OCI-LY1 (cell line): ENCODE measurements around the gene MAP3K7.

Experiments
- H2AFZ ChIP-seq: fragments of 200-600 bp; sonication (generic), shearing (Covaris generic); 2 replicates; pipeline ENCODE4 v1.6.0; 2014; ENCODE audit warnings: antibody characterized with exemption, mild to moderate bottlenecking, low read length
- H3F3A ChIP-seq: fragments of 200-600 bp; sonication (generic), shearing (Covaris generic); 2 replicates; pipeline ENCODE4 v1.6.0; 2014; ENCODE audit warnings: mild to moderate bottlenecking, antibody characterized with exemption, low read length, moderate library complexity; ENCODE audit not compliant: insufficient read depth
- H3K27ac ChIP-seq: fragments of 200-600 bp; sonication (generic); 2 replicates; pipeline ENCODE4 v1.5.1; 2014; ENCODE audit warnings: low read length, mixed run types, mild to moderate bottlenecking, low read depth; ENCODE audit not compliant: poor library complexity, severe bottlenecking
- H3K27me3 ChIP-seq: fragments of 200-600 bp; sonication (generic); 2 replicates; pipeline ENCODE4 v1.6.0; 2014; ENCODE audit warnings: antibody characterized with exemption, mild to moderate bottlenecking, low read length, moderate library complexity; ENCODE audit not compliant: insufficient read depth
- H3K36me3 ChIP-seq: fragments of 200-600 bp; sonication (generic); 2 replicates; pipeline ENCODE4 v1.6.1; 2014; ENCODE audit warnings: mild to moderate bottlenecking, antibody characterized with exemption, low read length, moderate library complexity, mixed read lengths; ENCODE audit not compliant: insufficient read depth
- H3K4me1 ChIP-seq: fragments of 200-600 bp; sonication (generic); 2 replicates; pipeline ENCODE4 v1.5.1; 2014; ENCODE audit warnings: mild to moderate bottlenecking, low read length, moderate library complexity; ENCODE audit not compliant: insufficient read depth, severe bottlenecking
- H3K4me2 ChIP-seq: fragments of 200-600 bp; sonication (generic), shearing (Covaris generic); 2 replicates; pipeline ENCODE4 v1.6.1; 2014; ENCODE audit warnings: low read length
- H3K4me3 ChIP-seq: fragments of 200-600 bp; sonication (generic); 2 replicates; pipeline ENCODE4 v1.5.1; 2014; ENCODE audit warnings: low read length, low read depth, mild to moderate bottlenecking, mixed read lengths; ENCODE audit not compliant: poor library complexity, severe bottlenecking
- H3K79me2 ChIP-seq: fragments of 200-600 bp; shearing (Covaris generic); 2 replicates; pipeline ENCODE4 v1.6.1; 2016; ENCODE audit warnings: mixed run types, low read length, mixed read lengths; ENCODE audit not compliant: insufficient read depth
- H3K9ac ChIP-seq: fragments of 200-600 bp; sonication (generic), shearing (Covaris generic); 2 replicates; pipeline ENCODE4 v1.6.1; 2014; ENCODE audit warnings: mild to moderate bottlenecking, low read length, mixed read lengths
- H3K9me2 ChIP-seq: fragments of 200-600 bp; sonication (generic), shearing (Covaris generic); 2 replicates; pipeline ENCODE4 v1.6.1; 2014; ENCODE audit warnings: low read depth, mild to moderate bottlenecking, low read length, mixed read lengths
- H3K9me3 ChIP-seq: fragments of 200-600 bp; shearing (Covaris generic); 2 replicates; pipeline ENCODE4 v1.6.1; 2014; ENCODE audit warnings: low read length, mixed read lengths
- H4K20me1 ChIP-seq: fragments of 200-600 bp; sonication (generic), shearing (Covaris generic); 2 replicates; pipeline ENCODE4 v1.6.0; 2016; ENCODE audit warnings: mild to moderate bottlenecking, low read length; ENCODE audit not compliant: insufficient read depth
- EZH2 ChIP-seq: fragments of 200-600 bp; sonication (generic), shearing (Covaris generic); IDR thresholded peaks from 2 replicates; pipeline ENCODE4 v1.8.0; 2017; ENCODE audit warnings: borderline replicate concordance, mixed run types, mild to moderate bottlenecking, antibody characterized with exemption, low read length, moderate library complexity, mixed read lengths
- TF ChIP-seq, protein P1 (sequence below): fragments of 200-600 bp; sonication (generic), shearing (Covaris generic); IDR thresholded peaks from 2 replicates; pipeline ENCODE4 v1.5.1; 2017; ENCODE audit warnings: mild to moderate bottlenecking, antibody characterized with exemption, low read length, moderate library complexity, mixed read lengths

MAP3K7 gene

DNA sequence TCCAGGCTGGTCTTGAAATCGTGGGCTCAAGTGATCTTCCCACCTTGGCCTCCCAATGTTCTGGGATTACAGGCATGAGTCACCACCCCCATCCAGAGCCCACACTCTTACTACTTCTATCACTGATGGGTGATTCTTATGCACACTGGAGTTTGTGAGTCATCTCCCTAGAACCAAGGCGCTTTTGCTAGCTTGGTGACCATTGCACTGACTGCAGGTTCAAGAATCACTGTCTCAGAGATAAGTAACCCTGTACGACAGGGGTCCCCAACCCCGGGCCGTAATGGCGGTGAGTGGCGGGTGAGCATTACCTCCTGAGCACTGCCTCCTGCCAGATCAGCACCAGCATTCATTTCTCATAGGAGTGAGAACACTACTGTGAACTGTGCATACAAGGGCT lies 118.8 kb downstream of the MAP3K7 start:
- H3K4me3 ChIP-seq: no peak overlapping the region
- H3K27ac ChIP-seq: no peak overlapping the region
- no peaks in the 10 kb centered on the region for H3F3A ChIP-seq
- H4K20me1 ChIP-seq: no peaks in the 10 kb centered on the region
- no peaks in the 10 kb centered on the region for H3K36me3 ChIP-seq
- no peak overlapping the region for H3K4me2 ChIP-seq
- H3K4me1 ChIP-seq: peaks cover 44% of the 10 kb centered on the region
- no peaks in the 10 kb centered on the region for H3K9me2 ChIP-seq
- no peak overlapping the region for H2AFZ ChIP-seq
- no peaks in the 10 kb centered on the region for H3K79me2 ChIP-seq
- no peaks in the 10 kb centered on the region for H3K9me3 ChIP-seq
- H3K27me3 ChIP-seq: no peaks in the 10 kb centered on the region
- H3K9ac ChIP-seq: no peak overlapping the region
- no peak for TF ChIP-seq EZH2
- TF ChIP-seq, protein P1, sequence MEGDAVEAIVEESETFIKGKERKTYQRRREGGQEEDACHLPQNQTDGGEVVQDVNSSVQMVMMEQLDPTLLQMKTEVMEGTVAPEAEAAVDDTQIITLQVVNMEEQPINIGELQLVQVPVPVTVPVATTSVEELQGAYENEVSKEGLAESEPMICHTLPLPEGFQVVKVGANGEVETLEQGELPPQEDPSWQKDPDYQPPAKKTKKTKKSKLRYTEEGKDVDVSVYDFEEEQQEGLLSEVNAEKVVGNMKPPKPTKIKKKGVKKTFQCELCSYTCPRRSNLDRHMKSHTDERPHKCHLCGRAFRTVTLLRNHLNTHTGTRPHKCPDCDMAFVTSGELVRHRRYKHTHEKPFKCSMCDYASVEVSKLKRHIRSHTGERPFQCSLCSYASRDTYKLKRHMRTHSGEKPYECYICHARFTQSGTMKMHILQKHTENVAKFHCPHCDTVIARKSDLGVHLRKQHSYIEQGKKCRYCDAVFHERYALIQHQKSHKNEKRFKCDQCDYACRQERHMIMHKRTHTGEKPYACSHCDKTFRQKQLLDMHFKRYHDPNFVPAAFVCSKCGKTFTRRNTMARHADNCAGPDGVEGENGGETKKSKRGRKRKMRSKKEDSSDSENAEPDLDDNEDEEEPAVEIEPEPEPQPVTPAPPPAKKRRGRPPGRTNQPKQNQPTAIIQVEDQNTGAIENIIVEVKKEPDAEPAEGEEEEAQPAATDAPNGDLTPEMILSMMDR: no peak

DNA sequence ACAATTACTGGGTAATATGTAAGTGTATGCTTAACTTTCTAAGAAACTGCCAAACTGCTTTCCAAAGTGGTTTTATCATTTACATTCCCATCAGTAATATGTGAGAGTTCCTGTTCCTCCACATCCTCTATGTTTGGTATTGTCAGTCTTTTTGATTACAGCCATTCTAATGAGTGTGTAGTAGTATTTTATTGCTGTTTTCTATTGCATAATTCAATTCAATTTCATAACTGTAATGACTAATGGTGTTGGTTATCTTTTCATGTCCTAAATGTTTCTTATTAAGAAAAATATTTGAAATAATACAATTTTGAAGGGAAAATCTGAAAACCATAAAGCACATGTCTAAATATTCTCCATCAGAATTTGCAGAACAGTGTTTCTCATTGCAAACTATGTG lies 119.3 kb downstream of the MAP3K7 start:
- Histone ChIP-seq H3K4me3 (no peak overlapping the region), H3K4me2 (no peak overlapping the region), H3K9me2 (no peaks in the 10 kb centered on the region), H3K27ac (no peak overlapping the region), H3K36me3 (no peaks in the 10 kb centered on the region), H3F3A (no peaks in the 10 kb centered on the region), H3K9ac (no peak overlapping the region), H3K9me3 (no peaks in the 10 kb centered on the region), H3K27me3 (no peaks in the 10 kb centered on the region), H3K4me1 (peaks cover 43% of the 10 kb centered on the region), H4K20me1 (no peaks in the 10 kb centered on the region), H3K79me2 (no peaks in the 10 kb centered on the region), H2AFZ (no peak overlapping the region)
- TF ChIP-seq, protein P1: no peak
- no peak for TF ChIP-seq EZH2

DNA sequence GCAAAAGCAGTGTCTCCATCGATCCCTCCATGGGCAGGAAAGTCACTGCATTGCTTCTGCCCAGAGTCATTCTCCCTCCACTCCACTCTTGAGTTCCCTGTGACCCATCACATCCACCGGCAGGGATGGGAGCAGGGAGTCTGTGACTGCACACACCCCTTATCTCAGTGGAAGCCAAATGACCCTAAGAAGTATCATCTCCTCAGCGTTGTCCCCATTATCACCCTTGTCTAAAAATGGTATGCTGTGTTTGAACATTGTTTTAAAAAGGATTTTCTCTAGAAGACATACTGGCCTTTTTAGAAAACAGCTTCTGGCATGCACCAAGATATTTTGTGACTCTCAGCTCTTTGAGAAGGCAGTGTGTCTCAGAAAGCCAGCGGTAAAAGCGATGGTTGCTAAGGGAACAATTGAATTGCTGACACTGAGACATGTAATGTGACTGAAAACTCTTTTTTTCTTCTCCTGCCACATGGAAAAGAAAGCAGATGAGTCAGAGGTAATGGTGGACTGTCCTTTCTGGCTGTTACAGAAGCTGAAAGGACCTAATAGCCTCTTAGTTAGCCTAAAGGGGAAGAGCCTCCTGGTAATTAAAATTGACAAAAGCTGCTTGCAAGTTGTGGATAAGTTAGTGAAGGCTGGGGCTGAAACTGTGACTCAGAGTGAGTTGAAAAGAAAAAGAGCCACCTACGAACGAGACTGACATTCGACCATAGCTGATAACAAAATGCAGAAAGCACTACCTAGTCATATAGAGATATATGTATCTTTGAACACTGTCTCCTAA lies 120.5 kb downstream of the MAP3K7 start:
- no peaks in the 10 kb centered on the region for H3K9me2 ChIP-seq
- no peak overlapping the region for H3K9ac ChIP-seq
- H3K27me3 ChIP-seq: no peaks in the 10 kb centered on the region
- H3K27ac ChIP-seq: no peak overlapping the region
- no peaks in the 10 kb centered on the region for H3F3A ChIP-seq
- TF ChIP-seq EZH2: no peak
- no peaks in the 10 kb centered on the region for H3K9me3 ChIP-seq
- no peak overlapping the region for H3K4me2 ChIP-seq
- H3K4me3 ChIP-seq: no peak overlapping the region
- H3K4me1 ChIP-seq: peaks cover 38% of the 10 kb centered on the region
- H3K79me2 ChIP-seq: no peaks in the 10 kb centered on the region
- no peaks in the 10 kb centered on the region for H4K20me1 ChIP-seq
- H2AFZ ChIP-seq: no peak overlapping the region
- no peaks in the 10 kb centered on the region for H3K36me3 ChIP-seq

DNA sequence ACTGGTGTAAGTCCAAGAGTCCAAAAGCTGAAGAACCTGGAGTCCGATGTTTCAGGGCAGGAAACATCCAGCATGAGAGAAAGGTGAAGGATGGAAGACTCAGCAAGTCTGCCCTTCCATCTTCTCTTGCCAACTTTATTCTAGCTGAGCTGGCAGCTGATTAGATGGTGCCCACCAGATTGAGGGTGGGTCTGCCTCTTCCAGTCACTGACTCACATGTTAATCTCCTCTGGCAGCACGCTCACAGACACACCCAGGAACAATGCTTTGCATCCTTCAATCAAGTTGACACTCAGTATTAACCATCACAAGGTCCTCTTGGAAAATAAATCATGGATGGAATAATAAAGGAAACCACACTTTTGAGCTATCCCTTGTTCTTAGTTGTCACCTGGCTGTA lies 121.2 kb downstream of the MAP3K7 start:
- no peaks in the 10 kb centered on the region for H4K20me1 ChIP-seq
- no peak overlapping the region for H3K27ac ChIP-seq
- H3K4me3 ChIP-seq: no peak overlapping the region
- no peaks in the 10 kb centered on the region for H3K36me3 ChIP-seq
- H3K9me3 ChIP-seq: no peaks in the 10 kb centered on the region
- H3K27me3 ChIP-seq: no peaks in the 10 kb centered on the region
- no peaks in the 10 kb centered on the region for H3F3A ChIP-seq
- no peaks in the 10 kb centered on the region for H3K79me2 ChIP-seq
- H3K4me1 ChIP-seq: peaks cover 37% of the 10 kb centered on the region
- H3K4me2 ChIP-seq: no peak overlapping the region
- H3K9ac ChIP-seq: no peak overlapping the region
- H2AFZ ChIP-seq: no peak overlapping the region
- TF ChIP-seq, protein P1: no peak
- TF ChIP-seq EZH2: no peak
- H3K9me2 ChIP-seq: no peaks in the 10 kb centered on the region
